ENCODE measurements around the gene UTS2B. TPM values are rescaled to one million over a fixed set of nuclear protein-coding genes. Genes with fewer than 3 reads are reported as not detected.

The UTS2B gene
- total and polyA plus RNA-seq, 4 donors: 0.10 to 2.4 (median 0.31) TPM

DNA sequence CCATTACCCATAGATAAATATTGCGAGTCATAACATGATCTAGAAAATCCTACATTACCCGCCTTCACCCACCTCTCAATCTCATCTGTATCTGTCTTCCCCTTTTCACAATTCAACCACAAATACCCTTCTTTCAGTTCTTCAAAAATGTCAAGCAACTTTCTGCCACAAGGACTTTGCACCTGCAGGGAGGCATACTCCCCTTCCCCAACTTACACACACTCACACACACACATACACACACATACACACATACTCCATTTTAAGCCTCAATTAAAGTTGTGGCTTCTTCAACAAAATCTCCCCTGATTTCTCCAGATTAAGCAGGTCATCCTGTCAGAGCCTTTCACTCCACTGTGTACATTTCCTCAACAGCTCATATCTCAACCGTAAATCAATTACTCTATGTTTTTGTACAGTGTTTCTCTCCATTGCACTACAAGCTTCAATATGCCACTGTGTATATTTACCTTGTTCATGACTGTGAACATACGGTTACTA, 34.2 kb downstream of the UTS2B start:
- ATAC-seq (ENCODE audit: insufficient read depth, low FRiP score) (no peak), DNase-seq (no peak)
- no peak overlapping the region for H3K4me3 ChIP-seq
- H3K27me3 ChIP-seq (ENCODE audit: control insufficient read depth in 3 of 3, insufficient read depth in 3 of 3, low read length in 2 of 3): no peaks in the 10 kb centered on the region
- no peak overlapping the region for H3K27ac ChIP-seq (ENCODE audit: low read depth in 1 of 2, low read length in 1 of 2)
- no peaks in the 10 kb centered on the region for H3K4me1 ChIP-seq (ENCODE audit: control insufficient read depth in 5 of 5, insufficient read depth in 5 of 5, low read length in 5 of 5)
- no peak overlapping the region for H3K9ac ChIP-seq (ENCODE audit: insufficient read depth in 1 of 2, low read length in 2 of 2)
- H3K36me3 ChIP-seq (ENCODE audit: control insufficient read depth in 4 of 4, insufficient read depth in 4 of 4, low read length in 4 of 4): no peaks in the 10 kb centered on the region
- H3K9me3 ChIP-seq (ENCODE audit: control insufficient read depth in 4 of 4, insufficient read depth in 3 of 4, low read length in 3 of 4): no peaks in the 10 kb centered on the region
- TF ChIP-seq, protein P1, sequence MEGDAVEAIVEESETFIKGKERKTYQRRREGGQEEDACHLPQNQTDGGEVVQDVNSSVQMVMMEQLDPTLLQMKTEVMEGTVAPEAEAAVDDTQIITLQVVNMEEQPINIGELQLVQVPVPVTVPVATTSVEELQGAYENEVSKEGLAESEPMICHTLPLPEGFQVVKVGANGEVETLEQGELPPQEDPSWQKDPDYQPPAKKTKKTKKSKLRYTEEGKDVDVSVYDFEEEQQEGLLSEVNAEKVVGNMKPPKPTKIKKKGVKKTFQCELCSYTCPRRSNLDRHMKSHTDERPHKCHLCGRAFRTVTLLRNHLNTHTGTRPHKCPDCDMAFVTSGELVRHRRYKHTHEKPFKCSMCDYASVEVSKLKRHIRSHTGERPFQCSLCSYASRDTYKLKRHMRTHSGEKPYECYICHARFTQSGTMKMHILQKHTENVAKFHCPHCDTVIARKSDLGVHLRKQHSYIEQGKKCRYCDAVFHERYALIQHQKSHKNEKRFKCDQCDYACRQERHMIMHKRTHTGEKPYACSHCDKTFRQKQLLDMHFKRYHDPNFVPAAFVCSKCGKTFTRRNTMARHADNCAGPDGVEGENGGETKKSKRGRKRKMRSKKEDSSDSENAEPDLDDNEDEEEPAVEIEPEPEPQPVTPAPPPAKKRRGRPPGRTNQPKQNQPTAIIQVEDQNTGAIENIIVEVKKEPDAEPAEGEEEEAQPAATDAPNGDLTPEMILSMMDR (IDR thresholded peaks at IDR 0.05; ENCODE audit: control extremely low read depth, extremely low read depth): no peak
- WGBS, 2 donors: 57 to 59% methylated on average over 4 of the region's 4 CpGs

DNA sequence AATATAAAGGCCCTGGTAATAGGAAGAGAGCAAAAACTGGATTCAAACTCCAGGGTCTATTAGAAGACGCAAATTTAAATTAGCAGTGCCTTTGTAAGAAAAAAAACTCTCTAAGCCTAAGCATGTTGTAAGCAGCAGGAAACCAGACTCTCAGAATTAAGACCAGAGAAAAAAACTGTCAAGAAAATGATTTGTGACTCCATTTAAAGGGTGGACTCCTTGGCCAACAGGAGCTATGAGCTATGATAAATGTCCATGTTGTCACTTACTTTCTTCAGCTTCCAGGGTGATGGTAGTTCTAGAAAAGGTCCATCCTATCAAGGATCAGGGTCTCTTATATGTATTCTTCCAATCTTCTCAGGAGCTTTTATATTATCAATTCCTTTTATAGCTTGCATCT, 36.0 kb downstream of the UTS2B start:
- TF ChIP-seq, protein P1 (IDR thresholded peaks at IDR 0.05; ENCODE audit: control extremely low read depth, extremely low read depth): no peak
- Histone ChIP-seq H3K4me3 (no peak overlapping the region), H3K27ac (ENCODE audit: low read depth in 1 of 2, low read length in 1 of 2) (no peak overlapping the region), H3K9ac (ENCODE audit: insufficient read depth in 1 of 2, low read length in 2 of 2) (no peak overlapping the region), H3K36me3 (ENCODE audit: control insufficient read depth in 4 of 4, insufficient read depth in 4 of 4, low read length in 4 of 4) (no peaks in the 10 kb centered on the region), H3K9me3 (ENCODE audit: control insufficient read depth in 4 of 4, insufficient read depth in 3 of 4, low read length in 3 of 4) (no peaks in the 10 kb centered on the region), H3K27me3 (ENCODE audit: control insufficient read depth in 3 of 3, insufficient read depth in 3 of 3, low read length in 2 of 3) (no peaks in the 10 kb centered on the region), H3K4me1 (ENCODE audit: control insufficient read depth in 5 of 5, insufficient read depth in 5 of 5, low read length in 5 of 5) (no peaks in the 10 kb centered on the region)
- WGBS, 2 donors: 99 to 100% methylated on average over 1 of the region's 1 CpG
- no peak for ATAC-seq (ENCODE audit: insufficient read depth, low FRiP score)
- no peak for DNase-seq

DNA sequence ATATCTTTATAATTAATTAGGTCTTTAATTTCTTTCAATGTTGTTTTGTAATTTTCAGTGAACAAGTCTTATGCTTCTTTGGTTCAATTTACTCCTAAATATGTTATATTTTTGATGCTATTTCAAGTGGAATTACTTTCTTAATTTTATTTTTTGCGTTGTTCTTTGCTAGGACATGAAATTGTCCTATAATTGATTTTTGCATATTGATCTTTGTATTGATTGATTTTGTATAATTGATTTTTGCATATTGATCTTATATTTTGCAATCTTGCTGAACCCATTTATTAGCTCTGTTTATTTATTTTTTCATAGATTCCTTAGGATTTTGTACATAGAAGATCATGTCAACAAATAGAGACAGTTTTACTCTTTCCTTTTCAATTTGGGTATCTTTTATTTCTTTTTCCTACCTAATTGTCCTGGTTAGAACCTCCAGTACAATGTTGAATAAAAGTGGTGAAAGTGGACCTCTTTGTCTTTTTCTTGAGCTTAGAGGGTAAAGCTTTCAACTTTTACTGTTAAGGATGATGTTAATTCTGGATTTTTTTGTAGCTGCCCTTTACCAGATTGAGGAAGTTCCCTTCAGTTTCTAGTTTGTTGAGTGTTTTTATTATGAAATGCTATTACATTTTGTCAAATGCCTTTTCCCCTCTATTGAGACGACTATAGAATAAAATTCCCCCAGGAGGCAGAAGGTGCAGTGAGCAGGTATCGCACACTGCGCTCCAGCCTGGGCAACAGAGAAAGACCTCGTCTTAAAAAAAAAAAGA, 37.9 kb downstream of the UTS2B start:
- TF ChIP-seq, protein P1 (IDR thresholded peaks at IDR 0.05; ENCODE audit: control extremely low read depth, extremely low read depth): no peak
- Histone ChIP-seq H3K36me3 (ENCODE audit: control insufficient read depth in 4 of 4, insufficient read depth in 4 of 4, low read length in 4 of 4) (no peaks in the 10 kb centered on the region), H3K9ac (ENCODE audit: insufficient read depth in 1 of 2, low read length in 2 of 2) (no peak overlapping the region), H3K4me3 (no peak overlapping the region), H3K4me1 (ENCODE audit: control insufficient read depth in 5 of 5, insufficient read depth in 5 of 5, low read length in 5 of 5) (no peaks in the 10 kb centered on the region), H3K9me3 (ENCODE audit: control insufficient read depth in 4 of 4, insufficient read depth in 3 of 4, low read length in 3 of 4) (no peaks in the 10 kb centered on the region), H3K27me3 (ENCODE audit: control insufficient read depth in 3 of 3, insufficient read depth in 3 of 3, low read length in 2 of 3) (no peaks in the 10 kb centered on the region), H3K27ac (ENCODE audit: low read depth in 1 of 2, low read length in 1 of 2) (no peak overlapping the region)
- 69 to 84% methylated on average over 5 of the region's 5 CpGs for WGBS, 2 donors
- DNase-seq (no peak), ATAC-seq (ENCODE audit: insufficient read depth, low FRiP score) (no peak)

All from lung (tissue), 12 donors.